WERI-Rb-1 (cell line): Measurements from ENCODE around the gene IFT27.

Experiments used
- DNase-seq: peaks from one replicate; pipeline ENCODE4 v3.0.0-alpha.2; 2020
- H3K27ac ChIP-seq: fragments of 250-450 bp; sonication (Bioruptor Pico); 2 replicates; pipeline ENCODE4 v1.5.1; 2020; ENCODE audit warnings: mild to moderate bottlenecking, moderate library complexity
- H3K27me3 ChIP-seq: fragments of 250-450 bp; sonication (Bioruptor Pico); 2 replicates; pipeline ENCODE4 v1.5.1; 2021; ENCODE audit warnings: mild to moderate bottlenecking, low read depth, moderate library complexity; ENCODE audit not compliant: insufficient read depth, severe bottlenecking
- H3K36me3 ChIP-seq: fragments of 250-450 bp; sonication (Bioruptor Pico); 2 replicates; pipeline ENCODE4 v1.5.1; 2020; ENCODE audit warnings: mild to moderate bottlenecking, moderate library complexity
- H3K4me3 ChIP-seq: 2 replicates; pipeline ENCODE4 v1.5.1; 2011; ENCODE audit warnings: low read depth, mild to moderate bottlenecking, control low read depth, low read length
- H3K9me3 ChIP-seq: fragments of 250-450 bp; sonication (Bioruptor Pico); 2 replicates; pipeline ENCODE4 v1.5.1; 2021; ENCODE audit warnings: mild to moderate bottlenecking, moderate library complexity; ENCODE audit not compliant: severe bottlenecking
- TF ChIP-seq, protein P1 (sequence below): IDR thresholded peaks from 2 replicates; pipeline ENCODE4 v1.5.1; 2011; ENCODE audit warnings: low read depth, mild to moderate bottlenecking, control low read depth, inconsistent platforms, low read length

Gene IFT27

GRCh38 chr22:36759481-36760159, 16.3 kb downstream of the IFT27 start:
- DNase-seq, result no peak
- no peak overlapping the region for H3K4me3 ChIP-seq
- H3K27ac ChIP-seq, result no peak overlapping the region
- peaks cover 29% of the 10 kb centered on the region for H3K27me3 ChIP-seq
- no peaks in the 10 kb centered on the region for H3K9me3 ChIP-seq
- H3K36me3 ChIP-seq, result no peaks in the 10 kb centered on the region
- TF ChIP-seq, protein P1, sequence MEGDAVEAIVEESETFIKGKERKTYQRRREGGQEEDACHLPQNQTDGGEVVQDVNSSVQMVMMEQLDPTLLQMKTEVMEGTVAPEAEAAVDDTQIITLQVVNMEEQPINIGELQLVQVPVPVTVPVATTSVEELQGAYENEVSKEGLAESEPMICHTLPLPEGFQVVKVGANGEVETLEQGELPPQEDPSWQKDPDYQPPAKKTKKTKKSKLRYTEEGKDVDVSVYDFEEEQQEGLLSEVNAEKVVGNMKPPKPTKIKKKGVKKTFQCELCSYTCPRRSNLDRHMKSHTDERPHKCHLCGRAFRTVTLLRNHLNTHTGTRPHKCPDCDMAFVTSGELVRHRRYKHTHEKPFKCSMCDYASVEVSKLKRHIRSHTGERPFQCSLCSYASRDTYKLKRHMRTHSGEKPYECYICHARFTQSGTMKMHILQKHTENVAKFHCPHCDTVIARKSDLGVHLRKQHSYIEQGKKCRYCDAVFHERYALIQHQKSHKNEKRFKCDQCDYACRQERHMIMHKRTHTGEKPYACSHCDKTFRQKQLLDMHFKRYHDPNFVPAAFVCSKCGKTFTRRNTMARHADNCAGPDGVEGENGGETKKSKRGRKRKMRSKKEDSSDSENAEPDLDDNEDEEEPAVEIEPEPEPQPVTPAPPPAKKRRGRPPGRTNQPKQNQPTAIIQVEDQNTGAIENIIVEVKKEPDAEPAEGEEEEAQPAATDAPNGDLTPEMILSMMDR, result no peak

DNA sequence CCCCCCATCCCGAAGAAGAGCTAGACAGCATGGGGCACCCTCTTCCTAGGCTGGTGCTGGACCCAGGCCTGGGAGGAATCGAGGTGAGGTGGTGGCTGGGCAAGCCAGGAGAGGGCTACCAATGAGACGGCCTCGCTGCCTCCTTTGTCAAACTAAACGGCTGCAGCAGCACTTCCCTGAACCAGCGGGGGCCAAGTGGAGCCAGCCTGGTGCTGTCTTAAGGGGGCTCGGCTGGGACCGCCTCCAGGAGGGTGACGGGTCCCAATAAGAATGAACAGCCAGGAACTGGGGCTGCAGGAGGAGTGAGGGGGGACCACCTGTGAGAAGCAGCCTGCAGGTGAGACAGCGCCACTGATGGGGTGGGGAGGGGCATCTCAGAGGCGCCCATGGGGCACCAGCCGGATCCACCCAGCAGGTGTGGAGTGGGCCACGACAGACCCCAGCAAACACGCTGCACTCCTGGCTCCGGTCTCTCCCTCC, 17.1 kb downstream of the IFT27 start:
- Histone ChIP-seq H3K4me3 (no peak overlapping the region), H3K9me3 (no peaks in the 10 kb centered on the region), H3K27me3 (peaks cover 36% of the 10 kb centered on the region), H3K36me3 (no peaks in the 10 kb centered on the region), H3K27ac (no peak overlapping the region)
- TF ChIP-seq, protein P1, result no peak
- no peak for DNase-seq

DNA sequence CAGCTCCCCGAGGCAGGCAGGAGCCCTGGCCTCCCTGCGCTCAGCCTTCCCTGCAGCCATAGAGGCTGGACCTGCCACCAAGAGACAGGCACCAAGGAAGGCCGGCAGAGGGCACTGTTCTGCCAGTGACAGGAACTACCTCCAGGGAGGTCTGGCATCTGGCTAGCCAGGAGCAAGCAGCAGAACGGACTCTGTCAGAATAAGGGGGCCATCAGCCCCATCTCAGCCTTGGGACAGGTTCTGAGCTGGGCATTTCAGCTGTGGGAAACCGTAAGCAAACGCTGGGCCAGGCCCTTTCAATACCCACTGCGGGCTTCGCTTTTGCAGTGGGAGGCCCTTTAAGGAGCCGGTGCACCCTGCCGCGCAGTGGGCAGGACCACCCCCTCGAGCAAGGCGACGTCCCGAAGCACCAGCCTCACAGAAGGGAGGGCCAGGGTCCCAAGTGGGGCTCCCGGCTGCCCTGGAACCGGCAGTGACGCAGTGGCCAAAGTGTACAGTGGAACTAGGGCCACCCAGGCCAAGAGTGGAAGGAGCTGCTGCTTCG, 18.2 kb downstream of the IFT27 start:
- H3K36me3 ChIP-seq, result no peaks in the 10 kb centered on the region
- H3K9me3 ChIP-seq, result no peaks in the 10 kb centered on the region
- H3K27ac ChIP-seq, result no peak overlapping the region
- H3K27me3 ChIP-seq, result peaks cover 47% of the 10 kb centered on the region
- DNase-seq, result peak; percentile 85
- H3K4me3 ChIP-seq, result no peak overlapping the region
- TF ChIP-seq, protein P1, result peak; percentile 90

DNA sequence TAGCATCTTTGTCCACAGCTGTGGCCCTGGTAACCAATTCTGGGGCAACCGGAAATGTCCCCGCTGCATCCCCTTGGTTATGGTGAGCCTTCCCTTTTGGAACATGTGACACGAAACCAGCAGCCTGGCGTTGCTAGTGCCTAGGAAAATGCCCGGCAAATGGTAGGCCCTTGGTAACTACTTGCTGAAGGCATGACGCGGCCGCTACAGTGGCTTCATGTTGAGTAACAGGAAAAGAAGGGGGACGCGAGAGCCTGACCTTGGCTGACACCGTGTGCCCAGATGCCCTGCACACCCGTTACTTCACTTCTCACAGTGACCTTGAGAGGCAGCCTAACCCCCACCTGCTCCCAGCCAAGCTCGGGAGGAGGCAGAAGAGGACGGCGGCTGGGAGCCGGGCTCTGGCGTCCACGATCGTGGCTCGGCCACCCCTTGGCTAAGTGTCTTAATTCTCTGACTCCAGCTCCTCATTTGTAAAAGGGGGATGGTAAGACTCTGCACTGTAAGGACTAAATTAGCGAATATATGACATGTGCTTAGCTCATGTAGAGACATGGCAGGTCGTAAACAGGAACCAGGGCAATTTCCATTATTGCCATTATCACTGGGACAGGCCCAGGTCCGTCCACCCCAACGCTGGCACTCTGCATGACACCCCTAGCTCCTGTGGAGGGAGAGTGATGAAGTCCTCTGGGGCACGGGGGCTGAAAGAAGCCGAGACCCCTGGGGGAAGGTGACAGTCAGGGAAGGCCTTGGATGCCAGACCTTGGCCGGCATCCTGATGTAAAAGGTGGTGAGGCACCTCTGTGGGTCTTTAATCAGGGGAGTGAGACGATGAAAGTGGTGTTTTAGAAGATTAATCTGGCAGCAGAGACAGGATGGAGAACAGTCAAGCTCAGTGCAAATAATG, 18.9 kb downstream of the IFT27 start:
- Histone ChIP-seq H3K27ac (no peak overlapping the region), H3K36me3 (no peaks in the 10 kb centered on the region), H3K27me3 (peaks cover 54% of the 10 kb centered on the region), H3K9me3 (no peaks in the 10 kb centered on the region), H3K4me3 (no peak overlapping the region)
- TF ChIP-seq, protein P1, result no peak
- DNase-seq, result no peak

- no peaks in the 10 kb centered on the region for H3K36me3 ChIP-seq
- H3K27ac ChIP-seq, result no peak overlapping the region
- peaks cover 56% of the 10 kb centered on the region for H3K27me3 ChIP-seq
- no peaks in the 10 kb centered on the region for H3K9me3 ChIP-seq
- DNase-seq, result no peak
- TF ChIP-seq, protein P1, result no peak
- no peak overlapping the region for H3K4me3 ChIP-seq
Observed at GRCh38 chr22:36756031-36756430, 19.9 kb downstream of the IFT27 start.
